GM18511 (cell line): ENCODE data around the gene EPB41L3.

Source experiments
- ATAC-seq: cut with Tn5 transposase; IDR thresholded peaks from one replicate; pipeline ENCODE4 v1.9.1; 2021; ENCODE audit warnings: mild to moderate bottlenecking, moderate library complexity; ENCODE audit not compliant: unreplicated experiment

Gene EPB41L3

GRCh38 chr18:5419030-5419429, 124.8 kb downstream of the EPB41L3 start:
- no peak for ATAC-seq

GRCh38 chr18:5417342-5417741, 126.5 kb downstream of the EPB41L3 start:
- no peak for ATAC-seq

- no peak for ATAC-seq
Observed at GRCh38 chr18:5416112-5416511, 127.7 kb downstream of the EPB41L3 start.

DNA sequence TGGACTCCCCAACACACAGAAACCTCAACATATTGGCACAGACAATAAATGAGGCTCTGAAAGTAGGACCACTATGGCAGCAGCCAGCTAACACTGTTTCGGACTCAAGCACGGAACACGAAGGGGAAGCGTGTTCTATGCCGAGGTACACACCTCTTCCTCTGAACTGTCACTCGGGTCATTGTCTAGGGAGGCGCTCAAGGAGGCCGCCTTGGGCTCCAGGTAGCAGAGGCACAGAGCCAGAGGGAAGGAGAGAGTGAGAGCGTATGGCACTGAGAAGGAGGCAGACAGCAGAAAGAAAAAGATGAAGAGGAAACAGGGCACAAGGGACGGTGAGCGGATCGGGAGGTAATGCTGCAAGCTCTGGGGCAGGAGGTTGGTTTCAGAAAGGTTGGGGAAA, 128.1 kb downstream of the EPB41L3 start:
- no peak for ATAC-seq

GRCh38 chr18:5415031-5415430, 128.8 kb downstream of the EPB41L3 start:
- no peak for ATAC-seq

- no peak for ATAC-seq
Observed at GRCh38 chr18:5414546-5414945, 129.3 kb downstream of the EPB41L3 start.

GRCh38 chr18:5413447-5413846, 130.3 kb downstream of the EPB41L3 start:
- no peak for ATAC-seq

GRCh38 chr18:5410582-5410981, 133.2 kb downstream of the EPB41L3 start:
- ATAC-seq = no peak

DNA sequence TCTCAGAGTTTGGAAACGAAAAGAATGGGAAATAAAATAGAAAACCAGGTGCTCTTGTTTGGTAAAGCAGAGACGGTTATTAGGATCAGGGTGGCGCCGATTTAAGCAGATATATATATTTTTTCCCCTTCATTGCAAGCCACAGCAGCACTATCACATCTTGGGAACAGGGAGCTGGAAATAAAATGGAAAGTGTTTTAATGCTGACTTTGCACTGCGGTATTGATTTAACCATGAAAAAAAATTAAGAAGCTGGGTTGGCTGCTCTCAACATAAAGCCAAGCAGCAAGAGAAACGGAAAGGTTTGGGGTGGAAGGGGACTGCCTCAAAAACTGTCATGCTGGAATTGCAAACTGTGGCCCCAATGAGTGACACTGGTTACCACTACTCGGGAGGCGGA, 145.5 kb downstream of the EPB41L3 start:
- ATAC-seq = no peak

DNA sequence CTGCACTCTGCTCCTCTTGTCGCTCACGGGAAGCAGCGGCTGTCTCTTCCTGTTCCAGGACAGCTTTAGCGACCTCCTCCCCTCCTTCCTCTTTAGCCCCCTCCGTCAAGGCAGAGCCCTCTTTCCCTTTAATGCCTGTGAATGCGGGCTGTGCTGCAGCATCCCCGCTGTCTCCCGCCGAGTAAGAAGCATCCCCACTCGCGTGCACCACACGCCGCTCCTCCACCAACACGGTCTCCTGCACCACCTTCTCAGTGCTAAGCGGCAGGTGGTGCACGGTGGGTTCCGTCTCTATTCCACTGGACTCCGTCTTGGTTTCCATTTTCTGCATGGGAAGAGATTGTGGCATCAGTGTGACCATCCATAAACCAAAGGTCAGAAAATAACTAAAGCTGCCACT, 146.7 kb downstream of the EPB41L3 start:
- ATAC-seq = no peak

DNA sequence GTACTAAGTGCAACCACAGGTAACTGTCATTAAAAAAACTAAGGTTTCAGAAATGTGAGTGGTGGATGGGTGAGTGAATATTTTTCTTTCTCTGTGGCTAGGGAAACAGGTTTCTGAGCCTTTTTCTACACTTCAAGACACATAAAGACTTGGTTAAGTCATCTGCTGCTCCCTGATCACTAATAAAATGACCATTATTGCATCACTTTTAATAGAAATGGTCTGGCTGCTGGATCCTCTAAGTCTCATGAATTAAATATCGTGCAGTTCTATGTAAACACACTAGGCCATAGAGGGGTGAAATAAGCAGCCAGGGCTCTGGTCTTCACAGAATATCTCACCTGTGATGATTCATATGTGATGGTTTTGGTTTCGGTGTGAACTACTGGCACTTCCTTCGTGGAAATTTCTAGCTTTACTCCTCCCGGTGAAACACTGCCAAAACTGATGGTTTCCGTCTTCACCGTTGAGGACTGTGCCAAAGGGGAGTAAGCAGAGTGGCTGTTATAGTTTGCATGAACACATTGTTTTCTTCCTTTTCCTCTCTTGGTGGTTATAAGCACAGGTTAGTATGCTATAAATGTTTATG, 147.8 kb downstream of the EPB41L3 start:
- ATAC-seq = no peak

DNA sequence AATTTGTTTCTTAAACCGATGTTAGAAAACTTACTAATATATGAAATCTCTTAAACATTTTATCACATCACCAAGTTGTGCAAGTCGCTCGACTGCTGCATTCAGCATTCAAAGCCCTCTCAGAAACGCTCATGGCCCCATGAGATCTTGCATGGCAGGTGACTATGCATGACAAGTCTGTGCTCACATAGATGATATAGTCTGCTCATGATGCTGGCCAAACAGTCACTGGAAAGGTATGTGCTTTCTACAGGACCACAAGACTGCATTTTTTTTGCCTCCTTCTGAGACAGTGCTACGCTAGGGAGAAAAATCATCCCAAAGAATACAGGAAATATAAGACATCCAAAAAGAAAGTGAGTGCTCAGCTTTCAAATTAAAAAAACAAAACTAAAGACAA, 150.0 kb downstream of the EPB41L3 start:
- no peak for ATAC-seq

DNA sequence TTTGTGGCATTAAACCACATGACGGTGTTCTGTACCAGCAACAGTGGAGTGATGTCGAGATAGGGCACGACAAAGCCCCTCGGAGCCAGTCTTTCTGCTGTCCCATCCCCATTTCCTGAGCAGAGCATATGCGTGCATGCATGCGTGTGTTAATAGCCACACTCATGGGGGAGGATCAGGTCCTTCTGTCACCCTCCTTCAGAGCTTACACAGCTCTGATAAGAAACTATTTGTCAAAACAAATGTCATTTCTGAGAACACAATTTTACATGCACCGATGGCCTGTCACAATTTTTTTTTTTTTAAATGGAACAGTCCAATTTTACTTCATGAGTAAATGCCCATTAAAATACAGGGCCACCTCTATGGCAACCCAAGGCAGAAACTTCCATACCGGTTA, 152.4 kb downstream of the EPB41L3 start:
- ATAC-seq = no peak

DNA sequence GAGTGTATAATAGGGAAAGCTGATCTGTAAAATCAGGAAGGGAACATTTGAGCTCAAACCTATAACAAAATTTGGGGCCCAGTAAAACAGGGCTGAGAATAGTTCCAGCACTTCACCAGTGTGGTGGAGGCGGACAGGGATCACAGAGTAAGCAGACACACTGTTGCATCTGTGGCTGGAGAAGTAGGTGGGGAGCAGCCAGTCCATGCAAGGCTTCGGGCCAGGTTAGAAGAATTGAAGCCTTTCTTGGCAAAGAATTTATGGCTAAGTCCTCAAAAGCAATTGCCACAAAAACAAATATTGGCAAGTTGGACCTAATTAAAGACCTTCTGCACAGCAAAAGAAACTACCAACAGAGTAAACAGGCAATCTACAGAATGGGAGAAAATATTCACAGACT, 154.4 kb downstream of the EPB41L3 start:
- no peak for ATAC-seq

DNA sequence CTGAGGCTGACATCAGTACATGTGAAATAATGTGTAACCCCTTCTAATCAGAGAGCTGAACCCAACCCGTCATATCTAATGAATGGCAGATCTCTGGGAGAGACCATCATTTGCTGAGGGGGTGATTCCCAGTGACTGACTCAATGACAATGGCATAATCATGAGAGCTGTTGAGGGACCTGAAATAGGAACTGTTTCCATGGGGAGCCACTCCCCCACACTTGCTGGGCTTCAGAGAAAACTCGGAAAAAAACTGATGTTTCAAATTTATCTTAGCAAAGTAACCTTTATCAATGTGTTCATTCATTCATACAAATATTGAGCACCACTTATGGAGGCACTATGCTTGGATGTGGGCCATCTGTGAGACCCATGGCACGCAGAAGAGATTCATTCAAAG, 154.9 kb downstream of the EPB41L3 start:
- no peak for ATAC-seq

- ATAC-seq = no peak
Observed at GRCh38 chr18:5380586-5380985, 163.2 kb downstream of the EPB41L3 start.

DNA sequence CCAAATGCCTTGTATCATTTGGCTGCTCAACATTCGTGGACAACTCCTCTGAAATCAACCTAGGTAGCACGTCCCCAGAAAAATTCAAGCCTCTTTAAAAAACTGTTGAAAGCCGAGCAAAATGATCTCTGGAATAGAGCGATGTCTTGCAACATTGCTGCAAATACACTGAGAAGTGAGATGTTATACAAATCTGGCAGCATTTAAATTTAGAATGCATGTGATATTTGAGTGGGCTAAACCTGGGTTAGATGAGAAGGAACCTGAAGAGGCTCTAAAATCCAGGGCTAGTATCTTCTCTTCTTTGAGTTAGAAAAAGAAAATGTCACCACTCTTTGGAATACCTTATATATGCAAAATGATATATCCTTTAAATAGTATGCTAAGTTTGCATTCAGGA, 166.8 kb downstream of the EPB41L3 start:
- no peak for ATAC-seq

GRCh38 chr18:5370332-5370731, 173.5 kb downstream of the EPB41L3 start:
- no peak for ATAC-seq

DNA sequence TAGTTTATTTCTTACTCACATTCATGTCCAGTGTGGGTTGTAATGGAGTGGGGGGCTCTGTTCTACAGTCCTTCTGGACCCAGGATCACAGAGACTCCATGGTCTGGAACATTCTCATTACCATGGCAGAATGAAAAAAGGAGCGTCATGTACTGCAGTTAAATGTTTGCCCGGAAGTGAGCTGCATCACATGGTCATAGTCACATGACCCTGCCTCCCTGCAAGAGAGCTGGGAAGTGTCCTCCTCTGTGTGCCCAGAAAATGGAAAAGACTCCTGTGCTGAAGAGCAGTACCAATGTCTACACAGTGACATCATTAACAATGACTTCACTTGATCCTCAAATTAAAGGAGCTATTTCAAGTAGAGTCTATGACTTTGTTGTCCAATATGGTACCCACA, 174.3 kb downstream of the EPB41L3 start:
- ATAC-seq = no peak

GRCh38 chr18:5365443-5365842, 178.4 kb downstream of the EPB41L3 start:
- ATAC-seq = no peak

GRCh38 chr18:5350636-5351035, 193.2 kb downstream of the EPB41L3 start:
- no peak for ATAC-seq
